ENCODE results near the gene INKA2. TPM values are rescaled to one million over a fixed set of nuclear protein-coding genes. Genes with fewer than 3 reads are reported as not detected.

The INKA2 gene
- total RNA-seq, 1 experiment from 2014 or later = 0.54 TPM

DNA sequence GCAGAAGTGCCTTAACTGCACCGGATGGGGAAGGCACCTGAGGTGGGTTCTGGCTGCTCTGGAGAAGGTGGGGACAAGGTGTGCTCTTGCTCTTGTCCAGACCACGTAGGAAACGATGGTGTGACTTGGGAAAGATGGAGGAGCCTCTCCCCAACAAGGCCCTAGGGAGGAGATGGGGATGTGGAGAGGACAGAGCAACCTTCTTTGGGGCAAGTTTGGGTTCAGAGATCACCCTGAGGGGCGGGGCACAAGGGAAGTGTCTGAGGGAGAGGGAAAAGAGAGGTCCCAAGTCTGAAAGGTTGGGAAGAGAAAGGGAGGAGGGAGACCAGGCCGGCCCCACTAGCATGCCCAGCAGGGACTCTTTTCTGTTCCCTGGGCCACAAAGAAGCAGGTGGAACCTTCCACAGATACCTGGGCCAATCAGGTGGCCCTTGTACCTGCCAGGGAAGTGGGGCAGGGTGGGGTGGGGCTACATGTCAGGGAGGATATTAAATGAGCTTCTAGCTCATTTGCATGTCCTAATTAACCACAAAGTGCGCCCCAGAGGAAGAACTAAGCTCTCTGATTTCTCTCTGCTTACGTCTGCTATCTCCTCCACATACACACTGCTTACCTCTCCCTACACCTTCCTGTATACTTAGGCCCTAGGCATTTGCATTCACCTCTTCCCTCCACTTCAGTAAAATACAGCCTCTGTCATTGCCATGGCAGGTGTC is 15.9 kb downstream of the INKA2 start:
- H3K27me3 ChIP-seq (ENCODE audit: control insufficient read depth, insufficient read depth, low read length) = no peaks in the 10 kb centered on the region
- H3K9me3 ChIP-seq (ENCODE audit: control insufficient read depth, insufficient read depth, low read depth, low read length) = no peaks in the 10 kb centered on the region
- ATAC-seq (no peak), DNase-seq (ENCODE audit: low read depth, low spot score) (no peak)
- no peak for TF ChIP-seq SIN3A (IDR thresholded peaks at IDR 0.05; ENCODE audit: borderline replicate concordance, insufficient read depth, low read depth, low read length)
- no peak for TF ChIP-seq TCF7L2 (IDR thresholded peaks at IDR 0.05; ENCODE audit: low read depth, low read length)
- no peak for TF ChIP-seq POLR2AphosphoS5 (IDR thresholded peaks at IDR 0.05; ENCODE audit: low read depth, low read length)
- TF ChIP-seq CTCF (IDR thresholded peaks at IDR 0.05) = no peak
- TF ChIP-seq, protein P1, sequence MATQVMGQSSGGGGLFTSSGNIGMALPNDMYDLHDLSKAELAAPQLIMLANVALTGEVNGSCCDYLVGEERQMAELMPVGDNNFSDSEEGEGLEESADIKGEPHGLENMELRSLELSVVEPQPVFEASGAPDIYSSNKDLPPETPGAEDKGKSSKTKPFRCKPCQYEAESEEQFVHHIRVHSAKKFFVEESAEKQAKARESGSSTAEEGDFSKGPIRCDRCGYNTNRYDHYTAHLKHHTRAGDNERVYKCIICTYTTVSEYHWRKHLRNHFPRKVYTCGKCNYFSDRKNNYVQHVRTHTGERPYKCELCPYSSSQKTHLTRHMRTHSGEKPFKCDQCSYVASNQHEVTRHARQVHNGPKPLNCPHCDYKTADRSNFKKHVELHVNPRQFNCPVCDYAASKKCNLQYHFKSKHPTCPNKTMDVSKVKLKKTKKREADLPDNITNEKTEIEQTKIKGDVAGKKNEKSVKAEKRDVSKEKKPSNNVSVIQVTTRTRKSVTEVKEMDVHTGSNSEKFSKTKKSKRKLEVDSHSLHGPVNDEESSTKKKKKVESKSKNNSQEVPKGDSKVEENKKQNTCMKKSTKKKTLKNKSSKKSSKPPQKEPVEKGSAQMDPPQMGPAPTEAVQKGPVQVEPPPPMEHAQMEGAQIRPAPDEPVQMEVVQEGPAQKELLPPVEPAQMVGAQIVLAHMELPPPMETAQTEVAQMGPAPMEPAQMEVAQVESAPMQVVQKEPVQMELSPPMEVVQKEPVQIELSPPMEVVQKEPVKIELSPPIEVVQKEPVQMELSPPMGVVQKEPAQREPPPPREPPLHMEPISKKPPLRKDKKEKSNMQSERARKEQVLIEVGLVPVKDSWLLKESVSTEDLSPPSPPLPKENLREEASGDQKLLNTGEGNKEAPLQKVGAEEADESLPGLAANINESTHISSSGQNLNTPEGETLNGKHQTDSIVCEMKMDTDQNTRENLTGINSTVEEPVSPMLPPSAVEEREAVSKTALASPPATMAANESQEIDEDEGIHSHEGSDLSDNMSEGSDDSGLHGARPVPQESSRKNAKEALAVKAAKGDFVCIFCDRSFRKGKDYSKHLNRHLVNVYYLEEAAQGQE (IDR thresholded peaks at IDR 0.05; ENCODE audit: insufficient read depth in 1 of 2, low read depth in 2 of 2, low read length in 1 of 2) = no peak
- intact Hi-C loops (cut with micrococcal nuclease; ENCODE audit: unreplicated experiment) = no loop called here
- ChIA-PET CTCF (no interaction called here), POLR2A (no interaction called here)
- no TSS peak for BruUV-seq (replicated peaks)
- H3K36me3 ChIP-seq (ENCODE audit: control insufficient read depth, insufficient read depth, low read length) = no peaks in the 10 kb centered on the region
- no peaks in the 10 kb centered on the region for H3K4me1 ChIP-seq (ENCODE audit: control insufficient read depth, insufficient read depth, low read length)
- H3K4me3 ChIP-seq (ENCODE audit: low read depth in 2 of 2, low read length in 2 of 2) = no peak overlapping the region
- in situ Hi-C loops (cut with HindIII; ENCODE audit: low pct_unique_long_range_greater_than_20kb, low sequenced_read_pairs) = no loop called here
- no peak overlapping the region for H3K27ac ChIP-seq (ENCODE audit: low read length)

GRCh38 chr1:111720977-111721786 is 18.0 kb downstream of the INKA2 start:
- ChIA-PET CTCF (no interaction called here), POLR2A (no interaction called here)
- in situ Hi-C loops (cut with HindIII; ENCODE audit: low pct_unique_long_range_greater_than_20kb, low sequenced_read_pairs) = no loop called here
- Histone ChIP-seq H3K4me3 (ENCODE audit: low read depth in 2 of 2, low read length in 2 of 2) (no peak overlapping the region), H3K27ac (ENCODE audit: low read length) (no peak overlapping the region), H3K4me1 (ENCODE audit: control insufficient read depth, insufficient read depth, low read length) (no peaks in the 10 kb centered on the region), H3K36me3 (ENCODE audit: control insufficient read depth, insufficient read depth, low read length) (no peaks in the 10 kb centered on the region), H3K9me3 (ENCODE audit: control insufficient read depth, insufficient read depth, low read depth, low read length) (no peaks in the 10 kb centered on the region), H3K27me3 (ENCODE audit: control insufficient read depth, insufficient read depth, low read length) (no peaks in the 10 kb centered on the region)
- TF ChIP-seq TCF7L2 (IDR thresholded peaks at IDR 0.05; ENCODE audit: low read depth, low read length) (no peak), POLR2AphosphoS5 (IDR thresholded peaks at IDR 0.05; ENCODE audit: low read depth, low read length) (no peak), CTCF (IDR thresholded peaks at IDR 0.05) (no peak), SIN3A (IDR thresholded peaks at IDR 0.05; ENCODE audit: borderline replicate concordance, insufficient read depth, low read depth, low read length) (no peak)
- TF ChIP-seq, protein P1 (IDR thresholded peaks at IDR 0.05; ENCODE audit: insufficient read depth in 1 of 2, low read depth in 2 of 2, low read length in 1 of 2) = no peak
- ATAC-seq = no peak
- no TSS peak for BruUV-seq (replicated peaks)
- intact Hi-C loops (cut with micrococcal nuclease; ENCODE audit: unreplicated experiment) = no loop called here
- no peak for DNase-seq (ENCODE audit: low read depth, low spot score)

All from Panc1 (cell line).